Panc1 (cell line): ENCODE data around the gene P2RY14. TPM values are rescaled to one million over a fixed set of nuclear protein-coding genes. Genes with fewer than 3 reads are reported as not detected.

Experiments used
- ATAC-seq: fragments of 200-7000 bp; cut with Tn5 transposase; 2 replicates; pipeline ENCODE4 v1.9.1; 2020; ENCODE audit warnings: mild to moderate bottlenecking, moderate library complexity
- BruUV-seq: library from RNA; stranded (reverse); fragments of 400-500 nt; replicated peaks from 2 replicates; lab custom pipeline; 2021; lab: Mats Ljungman, UMichigan
- CTCF ChIA-PET: fragments of 300-600 bp; sonication (Branson Sonifier 250); formaldehyde crosslinking; loops from one replicate; lab custom pipeline; 2022; ENCODE audit warnings: antibody characterized with exemption; lab: Charles Lee
- POLR2A ChIA-PET: fragments of 300-600 bp; sonication (Branson Sonifier 250); formaldehyde crosslinking; loops from one replicate; lab custom pipeline; 2022; ENCODE audit warnings: antibody characterized with exemption; lab: Charles Lee
- DNase-seq: peaks from one replicate; pipeline ENCODE4 v3.0.0-alpha.2; 2010; ENCODE audit warnings: low read depth, low spot score
- H3K27ac ChIP-seq: 2 replicates; pipeline ENCODE4 v1.5.1; 2011; ENCODE audit warnings: mild to moderate bottlenecking, low read length, inconsistent platforms
- H3K27me3 ChIP-seq: fragments of 200-500 bp; sonication (Bioruptor generic); 2 replicates; pipeline ENCODE4 v1.6.0; 2014; ENCODE audit warnings: low read length, inconsistent platforms; ENCODE audit not compliant: control insufficient read depth, insufficient read depth
- H3K36me3 ChIP-seq: fragments of 200-500 bp; sonication (Bioruptor generic); 2 replicates; pipeline ENCODE4 v1.5.1; 2014; ENCODE audit warnings: inconsistent platforms, mild to moderate bottlenecking, low read length, moderate library complexity; ENCODE audit not compliant: control insufficient read depth, insufficient read depth
- H3K4me1 ChIP-seq: 2 replicates; pipeline ENCODE4 v1.5.1; 2011; ENCODE audit warnings: inconsistent platforms, mild to moderate bottlenecking, low read length, moderate library complexity; ENCODE audit not compliant: control insufficient read depth, insufficient read depth
- H3K4me3 ChIP-seq, 2 experiments: 2 replicates each; pipeline ENCODE4 v1.5.1; 2011 to 2012; ENCODE audit warnings: low read depth in 2 of 2, low read length in 2 of 2, mild to moderate bottlenecking in 2 of 2, inconsistent platforms in 1 of 2, moderate library complexity in 1 of 2
- H3K9me3 ChIP-seq: fragments of 200-500 bp; sonication (Bioruptor generic); 2 replicates; pipeline ENCODE4 v1.5.1; 2014; ENCODE audit warnings: low read depth, mild to moderate bottlenecking, inconsistent platforms, low read length, moderate library complexity; ENCODE audit not compliant: control insufficient read depth, insufficient read depth
- POLR2AphosphoS5 ChIP-seq: IDR thresholded peaks from 2 replicates; pipeline ENCODE4 v1.6.1; 2012; ENCODE audit warnings: mild to moderate bottlenecking, low read depth, low read length, moderate library complexity
- REST ChIP-seq, 2 experiments: IDR thresholded peaks; 2 replicates each; pipeline ENCODE4 v1.6.1; 2011 to 2012; ENCODE audit warnings: low read depth in 2 of 2, control low read depth in 1 of 2, low read length in 1 of 2, mild to moderate bottlenecking in 1 of 2, moderate library complexity in 1 of 2; ENCODE audit not compliant: insufficient read depth in 1 of 2
- SIN3A ChIP-seq: IDR thresholded peaks from 2 replicates; pipeline ENCODE4 v1.6.1; 2012; ENCODE audit warnings: low read depth, mild to moderate bottlenecking, low read length, moderate library complexity, borderline replicate concordance; ENCODE audit not compliant: insufficient read depth
- TCF7L2 ChIP-seq: IDR thresholded peaks from 2 replicates; pipeline ENCODE4 v1.6.1; 2011; ENCODE audit warnings: mild to moderate bottlenecking, low read depth, low read length, inconsistent platforms
- in situ Hi-C: cut with HindIII; loops from 2 replicates; pipeline ENCODE4 v1.10.0; 2016; ENCODE audit warnings: low sequenced_read_pairs, low pct_unique_long_range_greater_than_20kb
- intact Hi-C: fragments of 100-400 bp; cut with micrococcal nuclease; formaldehyde crosslinking; loops from one replicate; pipeline ENCODE4 v1.10.0; 2022; ENCODE audit not compliant: unreplicated experiment
- total RNA-seq: library from RNA; stranded (reverse); gene quantifications from one replicate; pipeline ENCODE4 v1.2.1, GENCODE V29; 2021; ENCODE audit not compliant: unreplicated experiment
- TF ChIP-seq, protein P1 (sequence below): fragments of 450-650 bp; IDR thresholded peaks from 2 replicates; pipeline ENCODE4 v1.5.1; 2017; ENCODE audit warnings: mild to moderate bottlenecking

Gene P2RY14
- total RNA-seq, 1 experiment from 2014 or later = not detected

DNA sequence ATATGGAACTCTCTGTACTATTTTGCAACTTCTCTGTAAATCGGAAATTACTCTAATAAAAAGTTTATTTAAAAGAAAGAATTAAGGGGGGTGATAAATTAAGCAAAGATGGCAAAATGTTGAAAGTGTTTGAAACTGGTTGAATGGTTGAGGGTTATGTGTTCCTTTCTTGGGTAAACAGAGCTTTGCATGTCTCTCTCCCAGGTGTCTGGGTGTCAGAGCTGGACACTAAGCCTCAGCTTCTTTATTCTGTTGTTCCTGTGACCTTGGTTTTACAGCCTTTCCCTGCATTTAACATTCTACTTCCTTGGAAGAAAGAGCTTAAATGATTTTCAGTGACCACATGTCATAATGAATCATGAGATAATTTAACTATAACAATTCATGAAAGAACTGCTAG, 82.5 kb downstream of the P2RY14 start:
- CTCF ChIA-PET = interaction anchor here (0.6 kb wide), 1 partner anchor 15 kb away, joined by 3 read pairs; no protein-coding TSS in a partner anchor

DNA sequence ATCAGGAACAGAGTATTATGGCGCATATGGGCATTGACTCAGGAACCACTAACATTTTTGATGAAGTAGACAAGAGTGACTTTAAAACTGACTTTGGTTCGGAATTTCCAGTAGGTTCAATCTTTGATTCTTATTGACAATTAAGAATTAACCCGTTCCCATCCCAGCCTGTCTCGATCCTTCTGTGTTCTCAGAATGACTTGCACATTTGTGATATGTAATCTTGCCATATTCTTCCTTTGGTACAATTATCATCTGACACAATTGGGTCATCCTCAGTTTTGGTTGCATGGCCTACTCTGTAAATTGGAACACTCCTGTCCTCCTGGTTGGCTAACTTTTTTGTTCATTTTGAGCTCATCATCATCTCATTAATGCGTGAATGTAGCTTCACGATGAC, 85.8 kb downstream of the P2RY14 start:
- DNase-seq (no peak), ATAC-seq (no peak)
- Histone ChIP-seq H3K27ac (no peak overlapping the region), H3K4me1 (no peaks in the 10 kb centered on the region), H3K9me3 (no peaks in the 10 kb centered on the region), H3K27me3 (no peaks in the 10 kb centered on the region), H3K36me3 (no peaks in the 10 kb centered on the region), H3K4me3 (no peak overlapping the region)
- in situ Hi-C loops = no loop called here
- ChIA-PET POLR2A (no interaction called here), CTCF (no interaction called here)
- no TSS peak for BruUV-seq
- TF ChIP-seq POLR2AphosphoS5 (no peak), TCF7L2 (no peak), SIN3A (no peak), REST (IDR thresholded peaks at IDR 0.05; ENCODE audit: insufficient read depth in 1 of 2, low read depth in 2 of 2, low read length in 1 of 2) (no peak)
- TF ChIP-seq, protein P1, sequence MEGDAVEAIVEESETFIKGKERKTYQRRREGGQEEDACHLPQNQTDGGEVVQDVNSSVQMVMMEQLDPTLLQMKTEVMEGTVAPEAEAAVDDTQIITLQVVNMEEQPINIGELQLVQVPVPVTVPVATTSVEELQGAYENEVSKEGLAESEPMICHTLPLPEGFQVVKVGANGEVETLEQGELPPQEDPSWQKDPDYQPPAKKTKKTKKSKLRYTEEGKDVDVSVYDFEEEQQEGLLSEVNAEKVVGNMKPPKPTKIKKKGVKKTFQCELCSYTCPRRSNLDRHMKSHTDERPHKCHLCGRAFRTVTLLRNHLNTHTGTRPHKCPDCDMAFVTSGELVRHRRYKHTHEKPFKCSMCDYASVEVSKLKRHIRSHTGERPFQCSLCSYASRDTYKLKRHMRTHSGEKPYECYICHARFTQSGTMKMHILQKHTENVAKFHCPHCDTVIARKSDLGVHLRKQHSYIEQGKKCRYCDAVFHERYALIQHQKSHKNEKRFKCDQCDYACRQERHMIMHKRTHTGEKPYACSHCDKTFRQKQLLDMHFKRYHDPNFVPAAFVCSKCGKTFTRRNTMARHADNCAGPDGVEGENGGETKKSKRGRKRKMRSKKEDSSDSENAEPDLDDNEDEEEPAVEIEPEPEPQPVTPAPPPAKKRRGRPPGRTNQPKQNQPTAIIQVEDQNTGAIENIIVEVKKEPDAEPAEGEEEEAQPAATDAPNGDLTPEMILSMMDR = no peak
- intact Hi-C loops = no loop called here

More for the DNA sequence above, 82.5 kb downstream of the P2RY14 start:
- no TSS peak for BruUV-seq
- no peaks in the 10 kb centered on the region for H3K36me3 ChIP-seq
- in situ Hi-C loops = no loop called here
- no peaks in the 10 kb centered on the region for H3K9me3 ChIP-seq
- ATAC-seq (no peak), DNase-seq (no peak)
- POLR2A ChIA-PET = no interaction called here
- H3K4me3 ChIP-seq = no peak overlapping the region
- intact Hi-C loops = no loop called here
- TF ChIP-seq SIN3A = no peak
- no peak for TF ChIP-seq TCF7L2
- no peak for TF ChIP-seq REST (IDR thresholded peaks at IDR 0.05; ENCODE audit: insufficient read depth in 1 of 2, low read depth in 2 of 2, low read length in 1 of 2)
- TF ChIP-seq, protein P1 = no peak
- no peak for TF ChIP-seq POLR2AphosphoS5
- no peak overlapping the region for H3K27ac ChIP-seq
- H3K4me1 ChIP-seq = no peaks in the 10 kb centered on the region
- no peaks in the 10 kb centered on the region for H3K27me3 ChIP-seq
